NOMO-1 treated with dmso at 0.1 percent for 144 hours (cell line): ENCODE data around the gene MRAP.

Source experiments
- DNase-seq: peaks from one replicate; lab custom pipeline; 2025; ENCODE audit not compliant: unreplicated experiment; lab: John Stamatoyannopoulos, UW

Gene MRAP

DNA sequence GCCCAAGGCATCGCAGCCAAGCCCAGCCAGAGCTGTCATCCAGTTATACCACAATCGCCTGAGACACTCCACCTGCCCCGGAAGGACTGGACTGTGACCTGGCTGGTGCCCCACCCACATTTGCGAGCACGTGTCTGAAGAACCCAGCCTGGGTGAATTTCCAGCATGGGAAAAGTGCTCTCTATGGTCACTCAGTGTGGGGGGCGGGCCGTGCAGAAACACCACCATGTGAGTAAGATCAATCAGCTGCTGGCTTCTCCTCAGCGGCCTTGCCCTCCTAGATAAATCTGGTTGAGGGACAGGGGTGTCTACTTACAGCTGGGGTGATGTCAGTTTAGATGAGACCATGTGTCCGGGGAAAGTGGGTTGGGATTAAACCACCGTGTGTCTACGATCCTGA, 49.3 kb downstream of the MRAP start:
- no peak for DNase-seq

DNA sequence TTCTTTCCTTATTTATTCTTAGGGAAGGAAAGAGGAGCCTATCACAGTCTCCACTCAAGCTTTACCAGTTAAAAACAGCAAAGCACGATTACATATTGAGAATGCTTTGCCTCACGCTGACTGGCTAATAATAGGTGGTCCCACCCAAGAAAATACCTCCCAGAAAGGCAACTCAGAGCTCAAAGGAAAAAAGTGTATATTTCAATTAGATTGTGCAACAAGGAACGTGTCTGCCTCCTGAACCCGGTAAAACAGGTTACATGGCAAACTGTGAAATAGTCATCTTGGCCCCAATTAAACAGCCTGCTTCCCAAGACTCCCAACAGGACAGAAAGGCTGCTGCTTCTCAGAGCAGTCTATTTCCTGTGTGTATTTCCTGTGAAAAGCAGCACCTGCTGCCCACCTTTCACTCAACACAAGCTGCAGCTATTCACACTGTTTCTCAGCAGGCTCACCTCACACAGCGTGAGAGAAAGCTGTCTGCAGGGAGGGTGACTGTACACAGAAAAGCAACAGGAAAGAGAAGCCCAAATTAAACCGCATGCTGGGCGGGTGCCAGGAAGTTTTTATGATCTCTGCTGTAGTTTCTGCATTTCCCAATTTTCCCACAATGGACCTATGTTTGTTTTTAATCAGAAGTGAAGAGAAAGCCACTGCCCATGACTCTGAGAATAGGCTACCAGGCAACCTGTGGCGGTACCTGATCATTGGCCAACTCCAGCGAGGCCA, 50.1 kb downstream of the MRAP start:
- no peak for DNase-seq

DNA sequence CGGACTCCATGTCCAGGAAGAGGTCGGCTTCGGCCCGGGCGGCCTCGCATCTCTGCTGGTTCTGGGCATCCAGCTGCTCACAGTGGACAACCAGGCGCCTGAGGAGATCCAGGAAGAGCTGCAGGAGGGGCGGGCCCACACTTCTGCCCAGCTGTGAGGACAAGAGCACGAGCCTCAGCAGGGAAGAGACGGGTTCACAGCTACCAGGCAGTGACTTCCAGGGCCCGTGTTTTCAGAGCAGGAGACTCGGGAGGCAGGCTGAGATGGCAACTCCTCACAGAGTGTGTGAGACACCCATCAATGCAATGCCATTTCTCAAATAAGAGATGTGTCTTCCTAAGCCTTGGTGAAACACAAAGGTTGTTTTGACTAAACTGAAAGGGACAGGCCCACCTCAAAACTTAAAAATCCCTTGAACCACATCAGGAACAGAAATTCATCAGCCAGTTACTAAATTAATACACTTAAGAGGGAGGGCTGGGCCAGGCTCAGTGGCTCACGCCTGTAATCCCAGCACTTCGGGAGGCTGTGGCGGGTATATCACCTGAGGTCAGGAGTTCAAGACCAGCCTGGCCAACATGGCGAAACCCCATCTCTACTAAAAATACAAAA, 50.8 kb downstream of the MRAP start:
- DNase-seq: no peak

DNA sequence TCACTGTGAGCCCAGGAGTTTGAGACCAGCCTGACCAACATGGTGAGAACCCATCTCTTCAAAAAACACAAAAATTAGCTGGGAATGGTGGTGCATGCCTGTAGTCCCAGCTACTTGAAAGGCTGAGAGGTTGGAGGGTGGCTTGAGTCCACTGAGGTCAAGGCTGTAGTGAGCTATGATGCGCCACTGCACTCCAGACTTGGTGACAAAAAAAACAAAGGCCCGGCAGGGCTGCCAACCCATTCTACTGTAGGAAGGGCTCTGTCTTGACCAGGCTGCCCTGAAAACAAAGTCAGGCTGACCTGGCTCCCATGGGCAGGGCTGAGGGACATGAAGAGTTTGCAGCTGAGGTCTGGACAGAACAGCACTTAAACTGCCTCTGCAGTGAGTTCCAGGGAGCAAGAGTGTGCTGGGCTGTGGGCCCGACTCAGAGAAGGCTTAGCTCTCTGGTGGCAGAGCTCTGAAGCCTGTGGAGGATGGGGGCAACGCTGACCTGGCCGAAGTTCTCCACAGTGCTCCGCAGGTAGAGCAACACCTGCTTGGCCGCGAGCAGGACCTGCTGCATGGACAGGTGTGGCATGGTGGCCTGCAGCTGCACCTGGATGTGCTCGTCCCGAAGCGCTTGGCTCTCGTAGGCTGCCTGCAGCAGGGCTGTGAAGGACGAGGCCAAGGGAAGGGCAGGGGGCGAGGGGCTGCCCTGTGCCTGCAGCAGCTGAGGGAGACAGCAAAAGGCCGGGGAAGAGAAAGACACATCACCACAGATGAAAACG, 51.7 kb downstream of the MRAP start:
- DNase-seq: no peak

DNA sequence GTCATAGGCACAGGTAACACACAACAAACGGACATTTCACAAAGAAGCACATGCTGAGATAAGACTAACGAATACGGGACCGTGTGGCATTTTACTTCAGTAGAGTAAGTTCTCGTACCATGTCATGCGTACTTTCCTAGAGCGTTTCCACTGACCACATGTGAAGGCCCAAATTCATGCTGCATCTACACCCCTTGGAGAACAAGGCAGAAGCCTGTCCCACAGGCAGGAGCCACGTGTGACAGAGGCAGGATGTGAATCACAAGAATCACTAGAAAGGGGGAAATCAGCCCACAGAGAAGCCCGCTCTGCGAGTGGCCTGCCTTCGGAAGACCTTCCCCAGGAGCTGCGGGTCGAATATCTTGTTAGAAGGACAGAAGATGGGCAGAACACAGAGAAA, 52.3 kb downstream of the MRAP start:
- DNase-seq: no peak

DNA sequence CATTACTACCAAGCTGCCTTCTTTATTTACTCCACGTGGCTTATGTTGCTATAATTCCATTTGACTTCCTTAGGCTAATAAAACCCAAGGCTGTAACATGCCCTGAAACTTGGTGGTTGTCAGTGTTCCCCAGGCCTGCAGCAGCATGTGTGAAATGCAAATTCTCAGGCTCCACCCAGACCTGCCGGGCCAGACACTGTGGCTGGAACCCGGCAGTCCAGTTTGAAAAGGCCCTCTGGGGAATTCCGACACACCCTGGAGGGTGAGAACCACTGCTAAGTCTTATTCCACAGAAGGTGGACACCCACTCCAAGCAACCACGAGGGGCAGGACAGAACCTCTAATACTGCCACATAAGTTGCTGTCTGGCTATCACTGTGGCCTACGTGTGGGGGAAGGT, 52.8 kb downstream of the MRAP start:
- no peak for DNase-seq

DNA sequence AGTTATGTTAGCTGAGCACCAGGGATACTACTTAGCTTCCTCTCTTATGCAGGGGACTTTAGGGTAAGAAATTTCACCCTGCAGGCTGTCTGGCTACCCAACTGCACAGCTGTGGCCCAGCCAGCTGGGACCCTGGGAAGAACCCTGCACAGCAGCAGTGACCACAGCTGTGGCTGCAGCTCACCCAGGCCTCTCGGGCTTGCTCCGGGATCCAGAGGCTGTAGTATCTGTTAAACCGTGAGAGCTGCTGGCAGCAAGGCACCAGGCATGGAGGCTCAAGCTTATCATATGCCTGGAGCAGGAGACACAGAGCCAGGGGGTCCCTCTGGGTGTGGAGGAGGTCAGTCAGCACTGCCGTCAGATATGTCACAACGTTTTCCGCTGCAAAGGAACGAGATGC, 53.9 kb downstream of the MRAP start:
- DNase-seq: no peak

DNA sequence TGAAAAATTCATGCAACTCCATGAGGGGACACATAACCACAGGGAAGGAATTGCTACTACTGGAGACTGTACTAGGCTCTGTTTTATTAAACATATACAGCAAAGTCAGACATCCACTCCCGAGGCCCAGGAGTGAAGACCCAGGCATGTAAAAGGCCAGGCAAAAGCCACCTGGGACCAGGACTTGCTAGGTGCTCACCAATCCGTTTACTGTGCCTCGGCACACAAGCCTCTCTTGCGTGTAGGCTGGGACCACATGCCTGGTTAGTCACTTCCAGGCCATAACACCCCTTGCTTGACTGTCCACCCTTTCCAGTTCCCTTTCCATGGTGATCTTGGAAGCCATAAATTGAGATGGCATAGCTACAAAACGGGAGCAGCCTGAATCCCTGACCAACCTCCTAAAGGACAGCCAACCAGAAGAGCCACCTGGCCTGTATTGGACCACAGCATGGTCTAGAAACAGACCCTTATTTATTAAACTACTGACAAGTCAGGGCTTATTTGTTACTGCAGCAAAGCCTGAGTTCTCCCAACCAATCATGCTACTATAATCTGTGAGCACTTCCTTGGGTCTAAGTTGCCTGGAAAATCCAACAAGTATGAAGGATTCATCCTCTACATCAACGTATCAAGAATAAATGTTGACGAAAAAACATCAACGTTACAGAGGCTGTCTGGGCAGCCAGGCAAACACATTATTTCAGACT, 54.5 kb downstream of the MRAP start:
- no peak for DNase-seq

DNA sequence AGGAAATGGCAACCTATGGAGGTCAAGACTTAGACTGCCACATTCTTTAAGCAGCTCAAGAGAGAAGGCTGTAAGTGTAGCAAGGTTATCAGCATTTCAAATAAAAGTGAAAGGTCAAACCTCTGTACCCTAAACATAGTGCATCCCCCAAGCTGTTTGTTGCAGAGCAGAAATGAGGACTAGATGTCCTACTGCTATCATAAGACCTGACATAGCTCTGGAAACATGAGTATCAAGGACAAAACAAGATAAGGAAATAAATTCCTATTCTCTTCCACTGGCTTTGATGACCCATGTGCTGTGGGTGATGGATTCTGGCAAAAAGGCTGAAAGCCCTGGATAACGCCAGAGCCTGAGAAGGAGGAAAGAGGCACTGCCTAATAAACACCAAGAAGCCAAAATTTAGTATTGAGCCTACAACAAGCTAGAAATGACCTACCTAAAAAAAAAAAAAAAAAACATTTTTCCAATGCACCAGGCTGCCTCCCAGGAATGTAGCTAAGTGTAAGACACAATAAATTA, 58.3 kb downstream of the MRAP start:
- no peak for DNase-seq

DNA sequence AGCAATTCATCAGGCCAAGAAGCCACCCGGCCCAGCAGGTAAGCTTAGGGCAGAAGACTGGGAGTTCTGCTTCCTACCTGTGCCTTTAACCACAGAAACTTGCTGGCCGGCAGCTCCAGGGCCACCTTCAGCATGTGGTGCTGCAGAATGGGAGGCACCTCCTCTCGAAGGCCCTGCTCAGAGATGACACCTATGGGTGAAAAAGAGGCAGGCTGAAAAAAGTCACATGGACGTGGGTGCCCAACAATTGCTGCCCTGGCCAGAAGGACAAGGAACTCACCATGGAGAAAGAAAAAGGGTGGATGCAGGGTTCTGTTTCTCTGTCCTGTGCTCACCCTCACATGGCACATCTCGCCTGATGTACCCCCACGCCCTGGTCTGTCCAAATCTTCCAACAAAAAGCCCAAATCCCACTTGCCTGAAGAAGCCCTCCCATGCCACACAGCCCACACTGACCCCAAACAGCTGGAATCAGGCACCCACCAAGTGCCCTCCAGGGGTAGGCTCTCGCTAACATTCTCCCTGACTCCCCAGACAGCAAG, 61.1 kb downstream of the MRAP start:
- no peak for DNase-seq

DNA sequence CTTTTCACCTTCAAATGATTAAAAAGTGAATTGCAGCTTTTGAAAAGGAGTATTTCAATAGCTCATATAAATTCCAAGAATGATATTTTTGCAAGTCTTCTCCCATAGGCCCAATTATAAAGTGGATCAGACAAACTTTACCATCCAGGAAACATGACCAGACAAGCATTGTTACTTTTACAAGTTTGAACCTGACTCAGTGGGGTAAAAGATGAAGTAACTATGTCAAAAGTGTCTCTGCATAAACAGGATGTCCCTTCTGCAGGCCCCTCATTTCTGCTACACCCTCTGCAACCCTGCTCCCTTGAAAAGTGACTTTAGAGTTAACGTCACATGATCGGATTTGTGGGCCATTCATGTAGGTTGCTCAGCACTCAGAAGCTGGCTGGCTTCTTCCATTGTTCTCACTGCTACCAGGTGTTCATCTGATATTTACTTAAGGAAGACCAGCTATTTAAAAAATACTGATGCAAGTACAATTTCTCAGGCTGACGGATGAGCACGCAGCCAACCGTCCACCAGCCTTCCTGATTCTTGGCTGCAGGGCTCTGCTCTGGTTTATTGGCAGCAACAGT, 61.8 kb downstream of the MRAP start:
- no peak for DNase-seq
